HG03025 (cell line): ENCODE results near the gene RGN.
"Not testable (repeated sequence)": the region's sequence is repeated elsewhere in the genome, so short reads cannot be mapped to it uniquely, and the experiment has no call there.

ENCODE experiments used
- ATAC-seq: cut with Tn5 transposase; IDR thresholded peaks from one replicate; pipeline ENCODE4 v1.9.1; 2021; ENCODE audit warnings: mild to moderate bottlenecking, moderate library complexity; ENCODE audit not compliant: unreplicated experiment, low FRiP score

Gene RGN

GRCh38 chrX:47116551-47117110, 38.4 kb downstream of the RGN start:
- not testable (repeated sequence) for ATAC-seq

- not testable (repeated sequence) for ATAC-seq
Measured at GRCh38 chrX:47124466-47124865, 46.2 kb downstream of the RGN start.

- peak; percentile 95 for ATAC-seq
Measured at GRCh38 chrX:47129157-47129898, 51.1 kb downstream of the RGN start.

GRCh38 chrX:47129899-47130358, 51.7 kb downstream of the RGN start:
- ATAC-seq: no peak

GRCh38 chrX:47133493-47133892, 55.2 kb downstream of the RGN start:
- no peak for ATAC-seq

GRCh38 chrX:47135650-47136049, 57.4 kb downstream of the RGN start:
- ATAC-seq: not testable (repeated sequence)

GRCh38 chrX:47138171-47138570, 59.9 kb downstream of the RGN start:
- no peak for ATAC-seq
